HepG2 (cell line): ENCODE results near the gene GSC2. TPM values are rescaled to one million over a fixed set of nuclear protein-coding genes. Genes with fewer than 3 reads are reported as not detected.

Experiments
- AKNA ChIP-seq: sonication (generic); formaldehyde crosslinking; IDR thresholded peaks from 2 replicates; pipeline ENCODE4 v1.4.0; 2020; ENCODE audit warnings: missing genetic modification reagents, borderline replicate concordance
- ARID3A ChIP-seq: IDR thresholded peaks from 2 replicates; pipeline ENCODE4 v1.6.1; 2012; ENCODE audit warnings: low read depth, low read length, improper control_type of control experiment
- CHD2 ChIP-seq: IDR thresholded peaks from 2 replicates; pipeline ENCODE4 v1.6.1; 2011; ENCODE audit warnings: low read depth, low read length, improper control_type of control experiment
- CTCF ChIP-seq: sonication (generic); formaldehyde crosslinking; IDR thresholded peaks from 2 replicates; pipeline ENCODE4 v1.5.0; 2020; ENCODE audit warnings: mild to moderate bottlenecking, missing genetic modification reagents, moderate library complexity
- FOXC1 ChIP-seq: sonication (generic); formaldehyde crosslinking; IDR thresholded peaks from 2 replicates; pipeline ENCODE4 v1.8.0; 2022; ENCODE audit warnings: mild to moderate bottlenecking, missing genetic modification reagents, borderline replicate concordance
- FOXK2 ChIP-seq: fragments of 450-650 bp; IDR thresholded peaks from 2 replicates; pipeline ENCODE4 v1.6.1; 2016
- ISX ChIP-seq: sonication (generic); formaldehyde crosslinking; conservative IDR thresholded peaks from 2 replicates; pipeline ENCODE4 v1.5.0; 2020; ENCODE audit warnings: missing genetic modification reagents
- KLF16 ChIP-seq, 2 experiments: sonication (generic) in 1 of 2; formaldehyde crosslinking in 1 of 2; IDR thresholded peaks; 2 replicates each; pipeline versions ENCODE4 v1.6.1 to v1.8.0; 2016 to 2023; ENCODE audit warnings: missing genetic modification reagents in 2 of 2, missing compliant biosample characterization in 1 of 2
- LCORL ChIP-seq, 2 experiments: fragments of 450-650 bp in 1 of 2; sonication (generic) in 1 of 2; formaldehyde crosslinking in 1 of 2; IDR thresholded peaks; 2 replicates each; pipeline versions ENCODE4 v1.5.0 to v1.6.1; 2017 to 2020; ENCODE audit warnings: antibody characterized with exemption in 1 of 2, missing genetic modification reagents in 1 of 2
- NBN ChIP-seq: fragments of 450-650 bp; conservative IDR thresholded peaks from 2 replicates; pipeline ENCODE4 v1.6.1; 2017
- PHF20 ChIP-seq: sonication (generic); formaldehyde crosslinking; IDR thresholded peaks from 2 replicates; pipeline ENCODE4 v1.5.0; 2020; ENCODE audit warnings: mild to moderate bottlenecking, missing genetic modification reagents
- RAD21 ChIP-seq: fragments of 450-650 bp; formaldehyde crosslinking; IDR thresholded peaks from 2 replicates; pipeline ENCODE4 v1.5.0; 2020; ENCODE audit warnings: mild to moderate bottlenecking
- SCMH1 ChIP-seq: sonication (generic); formaldehyde crosslinking; IDR thresholded peaks from 2 replicates; pipeline ENCODE4 v1.9.0; 2021; ENCODE audit warnings: missing genetic modification reagents, mild to moderate bottlenecking, borderline replicate concordance
- SP1 ChIP-seq, 2 experiments: fragments of 450-650 bp in 1 of 2; sonication (generic) in 1 of 2; formaldehyde crosslinking in 1 of 2; IDR thresholded peaks; 2 replicates each; pipeline versions ENCODE4 v1.4.0 to v1.6.1; 2016 to 2020; ENCODE audit warnings: missing genetic modification reagents in 1 of 2
- SP140L ChIP-seq: sonication (generic); formaldehyde crosslinking; IDR thresholded peaks from 2 replicates; pipeline ENCODE4 v1.4.0; 2020; ENCODE audit warnings: missing genetic modification reagents, borderline replicate concordance
- TAF1 ChIP-seq: sonication (generic); formaldehyde crosslinking; IDR thresholded peaks from 2 replicates; pipeline ENCODE4 v1.4.0; 2020; ENCODE audit warnings: missing genetic modification reagents
- ZMAT5 ChIP-seq: sonication (generic); formaldehyde crosslinking; IDR thresholded peaks from 2 replicates; pipeline ENCODE4 v1.5.0; 2020; ENCODE audit warnings: mild to moderate bottlenecking, low read depth, missing genetic modification reagents, borderline replicate concordance
- ZNF33A ChIP-seq: sonication (generic); formaldehyde crosslinking; IDR thresholded peaks from 2 replicates; pipeline ENCODE4 v1.5.1; 2020; ENCODE audit warnings: missing genetic modification reagents, mild to moderate bottlenecking, moderate library complexity, borderline replicate concordance
- ZNF367 ChIP-seq: sonication (generic); formaldehyde crosslinking; IDR thresholded peaks from 2 replicates; pipeline ENCODE4 v1.4.0; 2020; ENCODE audit warnings: missing genetic modification reagents, borderline replicate concordance
- ZNF660 ChIP-seq: sonication (generic); formaldehyde crosslinking; IDR thresholded peaks from 2 replicates; pipeline ENCODE4 v1.5.1; 2020; ENCODE audit warnings: mild to moderate bottlenecking, low read depth, missing genetic modification reagents, borderline replicate concordance
- ZSCAN31 ChIP-seq: sonication (generic); formaldehyde crosslinking; IDR thresholded peaks from 2 replicates; pipeline ENCODE4 v1.5.0; 2020; ENCODE audit warnings: low read depth, mild to moderate bottlenecking, missing genetic modification reagents
- polyA plus RNA-seq, 8 experiments: library from polyadenylated mRNA; depleted of rRNA in 3 of 8; stranded (reverse) in 7 of 8; unstranded in 1 of 8; fragments of >200 nt; fragmentation: Illumina TruSeq in 4 of 8; extraction: Trizol in 4 of 8; gene quantifications; 2 replicates each; pipeline versions ENCODE4 v1.2.1 to v1.2.3, GENCODE V29; 2011 to 2016; ENCODE audit warnings: low read depth in 4 of 8, missing spikeins in 1 of 8, mixed read lengths in 1 of 8; ENCODE audit not compliant: insufficient read depth in 1 of 8
- total RNA-seq, 5 experiments: library from RNA; depleted of rRNA; stranded (reverse); fragments of >200 nt; fragmentation: Illumina TruSeq; extraction: Trizol; gene quantifications; 2 replicates each; pipeline ENCODE4 v1.2.3, GENCODE V29; 2016; ENCODE audit warnings: low read depth in 1 of 5

GSC2 gene
- total and polyA plus RNA-seq, 2 of the 13 experiments (the other 11 are each of a cell fraction or from before 2014, with no cell fraction given) = not detected

GRCh38 chr22:19178065-19178656 is 28.1 kb upstream of the GSC2 start (continued):
- no peak for TF ChIP-seq AKNA (CRISPR knock-in tag)
- TF ChIP-seq KLF16 (CRISPR knock-in tag; IDR thresholded peaks at IDR 0.05) = no peak
- TF ChIP-seq SP1 (IDR thresholded peaks at IDR 0.05) = no peak
- no peak for TF ChIP-seq SP1 (CRISPR knock-in tag; IDR thresholded peaks at IDR 0.05)
- TF ChIP-seq FOXC1 (CRISPR knock-in tag) = peak; percentile 26; the same call in 1 of the 2 replicates
- TF ChIP-seq ZSCAN31 (CRISPR knock-in tag) = peak; percentile 87
- TF ChIP-seq CHD2 = 0 out of 2 replicates have a peak, but pooled peaks have one; percentile 22
- TF ChIP-seq ZNF33A (CRISPR knock-in tag) = no peak
- 0 out of 2 replicates have a peak, but pooled peaks have one; percentile 49 for TF ChIP-seq ZNF367 (CRISPR knock-in tag)
- TF ChIP-seq LCORL (IDR thresholded peaks at IDR 0.05) = no peak
- no peak; the same call in 1 of the 2 replicates for TF ChIP-seq LCORL (CRISPR knock-in tag; IDR thresholded peaks at IDR 0.05)
- no peak for TF ChIP-seq FOXK2
- no peak for TF ChIP-seq ARID3A
- peak; percentile 43; the same call in 1 of the 2 replicates for TF ChIP-seq RAD21 (CRISPR knock-in tag)
- TF ChIP-seq PHF20 = no peak; the same call in 1 of the 2 replicates
- TF ChIP-seq ZMAT5 (CRISPR knock-in tag) = no peak
- no peak for TF ChIP-seq ZNF660
- TF ChIP-seq TAF1 (CRISPR knock-in tag) = no peak
- no peak for TF ChIP-seq SP140L (CRISPR knock-in tag)
- no peak for TF ChIP-seq CTCF (CRISPR knock-in tag)
- no peak for TF ChIP-seq SCMH1 (CRISPR knock-in tag)
- TF ChIP-seq ISX (CRISPR knock-in tag) = no peak
- no peak for TF ChIP-seq NBN
